ENCODE data around the gene SHKBP1. TPM values are rescaled to one million over a fixed set of nuclear protein-coding genes. Genes with fewer than 3 reads are reported as not detected.
"Not testable (repeated sequence)": the region's sequence is repeated elsewhere in the genome, so short reads cannot be mapped to it uniquely, and the experiment has no call there.

The SHKBP1 gene, protein sequence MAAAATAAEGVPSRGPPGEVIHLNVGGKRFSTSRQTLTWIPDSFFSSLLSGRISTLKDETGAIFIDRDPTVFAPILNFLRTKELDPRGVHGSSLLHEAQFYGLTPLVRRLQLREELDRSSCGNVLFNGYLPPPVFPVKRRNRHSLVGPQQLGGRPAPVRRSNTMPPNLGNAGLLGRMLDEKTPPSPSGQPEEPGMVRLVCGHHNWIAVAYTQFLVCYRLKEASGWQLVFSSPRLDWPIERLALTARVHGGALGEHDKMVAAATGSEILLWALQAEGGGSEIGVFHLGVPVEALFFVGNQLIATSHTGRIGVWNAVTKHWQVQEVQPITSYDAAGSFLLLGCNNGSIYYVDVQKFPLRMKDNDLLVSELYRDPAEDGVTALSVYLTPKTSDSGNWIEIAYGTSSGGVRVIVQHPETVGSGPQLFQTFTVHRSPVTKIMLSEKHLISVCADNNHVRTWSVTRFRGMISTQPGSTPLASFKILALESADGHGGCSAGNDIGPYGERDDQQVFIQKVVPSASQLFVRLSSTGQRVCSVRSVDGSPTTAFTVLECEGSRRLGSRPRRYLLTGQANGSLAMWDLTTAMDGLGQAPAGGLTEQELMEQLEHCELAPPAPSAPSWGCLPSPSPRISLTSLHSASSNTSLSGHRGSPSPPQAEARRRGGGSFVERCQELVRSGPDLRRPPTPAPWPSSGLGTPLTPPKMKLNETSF
- 100 to 1,000 TPM; 115 to 186 (median 156) TPM for polyA plus RNA-seq

DNA sequence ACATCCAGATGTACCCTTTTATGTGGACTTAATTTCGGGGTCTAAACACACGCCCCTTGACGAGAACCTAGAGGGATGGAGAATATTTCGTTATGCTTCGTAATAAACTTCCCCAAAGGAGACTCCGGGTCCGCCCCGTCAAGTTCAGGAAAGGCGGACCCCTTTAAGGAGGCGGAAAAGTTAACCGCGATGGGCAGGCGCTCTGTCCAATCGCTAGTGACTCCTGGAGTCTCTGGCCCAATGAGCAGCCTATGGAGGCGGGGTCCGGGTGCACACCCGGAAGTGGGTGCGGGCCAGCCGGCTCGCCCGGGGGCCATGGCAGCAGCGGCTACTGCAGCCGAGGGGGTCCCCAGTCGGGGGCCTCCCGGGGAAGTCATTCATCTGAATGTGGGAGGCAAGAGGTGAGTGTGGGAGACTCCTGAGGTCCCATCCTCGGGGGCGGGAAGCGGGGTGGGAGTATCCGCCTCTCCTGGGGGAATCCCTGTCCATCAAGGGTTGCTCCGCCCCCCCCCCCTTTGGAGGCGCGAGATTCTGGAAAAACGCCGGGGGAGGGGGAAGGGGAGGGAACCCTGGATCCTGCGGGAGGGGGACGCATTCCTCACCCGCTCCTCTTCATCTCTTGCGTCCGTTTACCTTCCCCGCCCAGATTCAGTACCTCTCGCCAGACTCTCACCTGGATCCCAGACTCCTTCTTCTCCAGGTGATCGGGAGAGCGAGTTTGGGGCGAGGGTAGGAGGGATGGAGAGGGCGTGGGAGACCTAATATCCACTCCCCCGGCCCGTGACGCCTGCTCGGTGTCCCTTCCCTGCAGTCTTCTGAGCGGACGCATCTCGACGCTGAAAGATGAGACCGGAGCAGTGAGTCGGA, at the start of gene SHKBP1:
TSS of gene SHKBP1 (plus strand) at position 289 of the 867 bp plus-strand sequence. CDS start at position 316, 27 bp downstream.
- DNase-seq, result peak; percentile 94 to 95 (median 94)
- Mint-ChIP-seq H3K9me3 (no peaks in the 10 kb centered on the region), H3K27me3 (ENCODE audit: low read depth in 3 of 3) (peaks cover 0 to 2% (median 2%) of the 10 kb centered on the region in 3 donors)

DNA sequence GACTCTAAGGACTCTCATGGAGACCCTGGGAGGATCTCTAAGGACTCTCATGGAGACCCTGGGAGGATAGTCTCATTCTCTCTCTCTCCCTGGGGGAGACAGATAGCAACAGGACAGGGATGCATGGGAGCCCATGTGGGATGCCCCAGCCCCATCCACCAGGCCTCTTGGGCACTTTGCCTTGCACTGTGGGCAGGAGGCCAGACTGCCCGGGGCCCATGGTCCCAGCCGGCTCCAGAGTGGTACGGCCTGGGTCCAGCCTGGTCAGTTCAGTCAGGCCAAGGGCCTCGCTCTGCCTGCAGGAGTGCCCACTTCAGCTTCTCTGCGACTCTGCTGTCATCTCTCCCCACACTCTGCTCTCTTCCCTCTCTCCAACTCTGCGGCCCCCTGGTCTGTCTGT, 48.6 kb upstream of the SHKBP1 start:
- H3K9me3 Mint-ChIP-seq, result no peaks in the 10 kb centered on the region
- H3K4me3 Mint-ChIP-seq, result no peak overlapping the region
- H3K36me3 Mint-ChIP-seq, result no peaks in the 10 kb centered on the region
- peaks cover 15 to 24% (median 20%) of the 10 kb centered on the region in 3 donors for H3K27me3 Mint-ChIP-seq (ENCODE audit: low read depth in 3 of 3)
- peak overlapping the region in 1 of 6 donors; percentile 32 for H3K27ac Mint-ChIP-seq
- peaks cover 17% of the 10 kb centered on the region in 2 donors for H3K4me1 Mint-ChIP-seq
- DNase-seq, result no peak

More for the DNA sequence above, at the start of gene SHKBP1:
- Mint-ChIP-seq H3K27ac (peak within 1 kb of the TSS; percentile 75 to 90 (median 84)), H3K4me3 (peak within 1 kb of the TSS; percentile 86 to 93 (median 88)), H3K4me1 (peaks cover 19 to 32% of the 10 kb centered on the region in 2 donors), H3K36me3 (peaks cover 8 to 17% (median 10%) of the 10 kb centered on the region in 3 donors)

DNA sequence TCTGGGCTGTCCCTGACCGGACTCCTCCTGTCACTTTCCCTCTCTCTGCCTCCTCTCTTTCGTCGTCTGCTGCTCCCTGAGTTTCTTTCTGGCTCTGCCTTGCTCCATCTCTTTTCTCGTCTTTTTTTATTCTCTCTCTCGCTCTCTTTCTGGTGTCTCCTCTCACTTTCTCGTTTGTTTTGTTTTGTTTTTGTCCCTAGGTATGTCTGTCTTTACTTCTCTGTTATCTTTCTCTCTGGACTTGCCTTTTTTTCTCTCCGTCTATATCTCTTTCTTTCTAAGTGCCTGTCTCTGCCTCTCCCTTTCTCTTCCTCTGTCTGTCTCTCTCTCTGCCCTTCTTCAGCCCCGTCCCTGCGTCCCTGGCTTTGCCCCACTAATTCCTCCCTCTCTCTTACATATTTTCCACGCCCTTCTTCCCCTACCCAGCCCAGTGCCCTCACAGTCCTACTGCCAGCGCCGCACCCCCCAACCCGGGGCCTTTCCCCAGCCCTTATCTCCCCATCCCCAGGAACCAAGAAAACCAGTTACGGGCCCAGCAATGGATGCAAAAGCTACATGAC, 48.1 kb upstream of the SHKBP1 start:
- H3K27ac Mint-ChIP-seq, result peak overlapping the region in 2 of 6 donors; percentile 25 to 32
- H3K9me3 Mint-ChIP-seq, result no peaks in the 10 kb centered on the region
- no peak for DNase-seq
- H3K4me3 Mint-ChIP-seq, result peak overlapping the region; percentile 3 to 81 (median 22)
- no peaks in the 10 kb centered on the region for H3K36me3 Mint-ChIP-seq
- peaks cover 17% of the 10 kb centered on the region in 2 donors for H3K4me1 Mint-ChIP-seq
- H3K27me3 Mint-ChIP-seq (ENCODE audit: low read depth in 3 of 3), result peaks cover 17 to 24% (median 20%) of the 10 kb centered on the region in 3 donors

DNA sequence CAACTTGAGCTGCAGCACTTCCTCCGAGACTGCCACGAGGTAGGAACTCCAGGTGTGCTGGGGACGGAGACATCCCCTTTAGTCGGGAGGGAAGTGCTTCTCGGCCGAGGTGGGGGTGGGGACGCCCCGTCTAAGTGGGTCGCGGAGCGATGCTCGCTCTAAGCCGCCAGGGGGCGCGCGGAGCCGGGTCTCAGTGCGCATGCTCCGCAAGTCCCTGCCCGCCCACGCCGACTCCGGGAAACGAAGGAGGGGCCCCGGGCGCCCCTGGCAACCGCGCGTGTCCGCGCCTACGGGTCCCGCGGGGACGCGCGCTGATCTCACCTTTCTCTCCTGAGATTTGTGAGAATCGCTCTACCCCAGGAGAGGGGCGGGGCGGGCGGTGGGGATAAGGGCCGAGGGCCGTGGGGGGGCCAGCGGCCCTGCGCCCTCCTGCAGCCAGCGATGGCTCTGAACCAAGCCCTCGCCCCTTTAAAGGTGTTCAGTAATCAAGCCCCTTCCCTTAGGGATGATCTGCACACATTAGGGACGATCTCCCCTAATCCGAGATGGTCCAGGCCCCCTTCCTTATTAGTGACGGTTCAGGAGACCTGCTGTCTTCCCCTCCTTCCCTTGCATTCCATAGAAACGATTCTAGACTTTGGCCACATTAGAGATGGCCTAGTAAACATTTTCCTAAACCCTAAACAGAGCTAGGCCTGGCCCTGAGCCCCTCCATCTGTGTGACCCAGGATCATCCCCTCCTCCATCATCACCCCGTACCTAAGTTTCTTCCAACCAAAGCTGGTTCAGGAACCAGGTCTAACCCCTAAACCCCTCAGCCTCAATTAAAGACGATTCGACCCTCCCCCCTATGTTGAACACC, 47.3 kb upstream of the SHKBP1 start:
- Mint-ChIP-seq H3K27ac (peak overlapping the region; percentile 29 to 82 (median 59)), H3K4me3 (peak overlapping the region; percentile 69 to 85 (median 80)), H3K27me3 (ENCODE audit: low read depth in 3 of 3) (peaks cover 19 to 24% (median 20%) of the 10 kb centered on the region in 3 donors), H3K36me3 (no peaks in the 10 kb centered on the region), H3K4me1 (peaks cover 17% of the 10 kb centered on the region in 2 donors), H3K9me3 (no peaks in the 10 kb centered on the region)
- peak; percentile 87 to 89 (median 87) for DNase-seq

DNA sequence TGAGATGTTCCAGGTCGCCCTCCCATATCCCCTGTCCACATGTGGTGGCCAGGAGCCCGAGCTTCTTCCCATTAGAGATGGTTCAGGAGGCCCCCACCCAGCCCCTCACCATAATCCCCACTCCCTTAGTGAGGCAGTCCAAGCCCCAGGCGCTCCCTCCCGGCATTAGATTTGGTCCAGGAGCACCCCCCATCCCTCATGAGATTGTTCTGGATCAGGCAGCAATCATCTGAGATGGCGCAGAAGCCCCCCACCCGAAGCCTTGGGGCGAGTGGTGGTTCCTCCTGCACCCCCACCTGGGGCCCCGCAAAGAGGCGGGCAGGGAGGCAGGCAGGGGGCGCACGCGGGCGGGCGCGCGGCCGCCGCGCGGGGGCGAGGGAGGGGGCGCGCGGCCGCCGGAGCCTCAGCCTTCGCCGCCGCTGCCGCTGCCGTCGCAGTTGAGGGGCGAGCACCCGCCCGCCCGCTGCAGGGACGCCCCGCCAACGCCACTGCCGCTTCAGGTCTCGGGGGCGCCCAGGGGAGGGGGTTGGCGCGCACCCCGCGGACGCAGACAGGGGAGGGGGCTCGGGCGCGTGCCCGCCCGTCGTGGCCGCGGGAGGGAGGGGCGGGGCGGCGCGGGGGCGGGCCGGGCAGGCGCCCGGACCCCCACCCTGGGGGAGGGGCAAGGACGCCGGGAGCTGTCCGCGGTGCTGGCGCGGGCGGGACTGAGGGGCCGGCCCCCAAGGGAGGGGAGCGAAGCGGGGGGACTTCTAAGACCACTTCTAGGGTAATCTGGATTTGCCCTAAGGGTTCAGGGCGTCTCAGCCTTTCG, 46.4 kb upstream of the SHKBP1 start:
- Mint-ChIP-seq H3K27me3 (ENCODE audit: low read depth in 3 of 3) (peaks cover 22 to 27% (median 22%) of the 10 kb centered on the region in 3 donors), H3K4me1 (peaks cover 17% of the 10 kb centered on the region in 2 donors), H3K4me3 (peak overlapping the region; percentile 69 to 85 (median 80)), H3K36me3 (no peaks in the 10 kb centered on the region), H3K9me3 (no peaks in the 10 kb centered on the region), H3K27ac (peak overlapping the region in 3 of 6 donors; percentile 49 to 82 (median 69))
- DNase-seq, result peak; percentile 18 to 25 (median 20)

DNA sequence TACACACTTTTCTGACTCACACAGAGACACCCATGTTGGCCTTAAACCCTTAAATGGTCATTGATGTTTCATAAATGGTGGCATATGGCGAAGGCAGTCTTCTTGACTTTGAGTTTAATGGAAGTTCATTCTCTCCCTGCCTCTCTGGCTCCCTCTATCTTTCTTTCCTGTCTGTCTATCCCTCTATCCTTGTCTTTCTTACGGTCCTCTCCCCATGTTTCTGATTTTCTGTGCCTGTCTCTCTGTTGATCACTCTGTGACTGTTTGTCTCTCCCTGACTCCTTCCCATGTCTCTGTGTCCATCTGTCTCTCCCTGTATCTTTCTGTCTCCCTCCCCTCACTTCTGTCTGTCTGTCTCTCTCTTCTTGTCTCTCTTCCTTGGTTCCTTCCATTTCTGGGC, 43.2 kb upstream of the SHKBP1 start:
- Mint-ChIP-seq H3K9me3 (no peaks in the 10 kb centered on the region), H3K36me3 (no peaks in the 10 kb centered on the region), H3K4me3 (no peak overlapping the region), H3K27ac (no peak overlapping the region), H3K27me3 (ENCODE audit: low read depth in 3 of 3) (peaks cover 24 to 29% (median 26%) of the 10 kb centered on the region in 3 donors), H3K4me1 (peaks cover 17% of the 10 kb centered on the region in 2 donors)
- DNase-seq, result no peak

DNA sequence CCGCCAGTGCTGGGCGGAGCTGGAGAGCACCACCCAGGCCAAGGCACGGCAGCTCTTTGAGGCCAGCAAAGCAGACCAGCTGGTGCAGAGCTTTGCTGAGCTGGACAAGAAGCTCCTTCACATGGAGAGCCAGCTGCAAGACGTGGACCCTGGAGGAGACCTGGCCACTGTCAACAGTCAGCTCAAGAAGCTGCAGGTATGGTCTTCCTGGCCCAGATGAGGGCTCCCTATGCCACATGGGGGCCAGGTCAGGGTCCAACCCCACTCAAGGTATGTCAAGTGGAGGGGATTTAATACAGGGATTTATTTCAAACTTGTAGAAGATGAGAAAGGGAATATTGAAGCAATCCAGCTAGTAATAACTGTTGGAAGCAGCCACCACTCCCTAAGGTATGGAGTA, 42.5 kb upstream of the SHKBP1 start:
- no peaks in the 10 kb centered on the region for H3K36me3 Mint-ChIP-seq

DNA sequence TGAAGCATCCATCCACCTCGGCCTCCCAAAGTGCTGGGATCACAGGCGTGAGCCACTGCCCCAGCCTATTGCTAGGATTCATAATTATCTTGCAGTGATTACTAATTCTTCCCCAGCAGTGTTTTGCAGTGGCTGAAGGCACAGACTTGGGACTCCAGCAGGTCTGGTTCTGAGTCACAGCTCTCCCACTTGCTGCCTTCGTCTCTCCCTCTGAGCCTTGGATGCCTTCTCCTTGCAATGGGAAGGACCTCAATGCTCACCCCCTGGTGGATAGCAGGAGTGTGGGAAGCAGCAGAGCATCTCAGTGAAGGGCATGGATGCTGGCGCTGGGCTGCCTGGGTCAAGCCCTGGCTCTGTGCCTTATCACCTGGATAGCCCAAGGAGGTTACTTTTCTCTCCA, 37.6 kb upstream of the SHKBP1 start:
- DNase-seq, result no peak
- Mint-ChIP-seq H3K4me3 (no peak overlapping the region), H3K9me3 (no peaks in the 10 kb centered on the region), H3K27me3 (ENCODE audit: low read depth in 3 of 3) (peaks cover 8 to 9% (median 9%) of the 10 kb centered on the region in 3 donors), H3K36me3 (no peaks in the 10 kb centered on the region), H3K4me1 (no peaks in the 10 kb centered on the region), H3K27ac (no peak overlapping the region)

More for the DNA sequence above, 42.5 kb upstream of the SHKBP1 start:
- no peak overlapping the region for H3K27ac Mint-ChIP-seq
- H3K4me1 Mint-ChIP-seq, result peaks cover 15 to 17% of the 10 kb centered on the region in 2 donors
- no peak overlapping the region for H3K4me3 Mint-ChIP-seq
- no peaks in the 10 kb centered on the region for H3K9me3 Mint-ChIP-seq
- no peak for DNase-seq
- peaks cover 23 to 29% (median 24%) of the 10 kb centered on the region in 3 donors for H3K27me3 Mint-ChIP-seq (ENCODE audit: low read depth in 3 of 3)

DNA sequence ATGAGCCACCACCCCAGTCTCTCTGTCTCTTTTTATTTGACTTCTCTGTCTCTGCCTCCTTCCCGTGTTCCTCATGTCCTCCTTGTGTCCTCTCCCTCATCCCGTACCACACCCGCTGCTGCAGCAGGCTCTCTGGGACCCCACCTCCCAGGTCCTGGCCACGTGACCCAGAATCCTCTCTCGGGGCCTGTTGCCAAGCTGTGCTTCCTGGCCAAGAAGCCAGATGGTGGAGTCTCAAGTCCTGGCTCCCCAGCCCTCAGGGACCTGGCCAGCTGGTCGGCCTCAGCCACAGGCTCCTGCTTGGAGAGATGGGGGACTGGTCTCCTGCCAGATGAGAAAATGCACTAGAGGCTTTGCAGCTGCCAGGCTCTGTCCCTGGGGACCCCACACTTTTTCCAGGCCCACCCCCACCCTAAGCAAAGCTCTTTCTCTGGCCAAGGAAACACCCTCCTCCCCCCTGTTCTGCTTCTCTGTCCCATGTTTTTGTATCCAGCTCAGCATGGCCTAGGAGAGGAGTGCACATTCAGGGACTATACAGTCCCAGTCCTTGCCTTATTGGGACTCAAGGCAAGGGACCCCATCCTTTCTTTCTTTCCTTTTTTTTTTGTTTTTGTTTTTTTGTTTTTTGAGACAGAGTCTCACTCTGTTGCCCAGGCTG, 34.3 kb upstream of the SHKBP1 start:
- H3K4me3 Mint-ChIP-seq, result no peak overlapping the region
- no peak for DNase-seq
- H3K36me3 Mint-ChIP-seq, result no peaks in the 10 kb centered on the region
- no peaks in the 10 kb centered on the region for H3K4me1 Mint-ChIP-seq
- H3K9me3 Mint-ChIP-seq, result peaks cover 0 to 2% (median 0%) of the 10 kb centered on the region in 6 donors
- H3K27ac Mint-ChIP-seq, result no peak overlapping the region
- peaks cover 1 to 4% (median 1%) of the 10 kb centered on the region in 3 donors for H3K27me3 Mint-ChIP-seq (ENCODE audit: low read depth in 3 of 3)

DNA sequence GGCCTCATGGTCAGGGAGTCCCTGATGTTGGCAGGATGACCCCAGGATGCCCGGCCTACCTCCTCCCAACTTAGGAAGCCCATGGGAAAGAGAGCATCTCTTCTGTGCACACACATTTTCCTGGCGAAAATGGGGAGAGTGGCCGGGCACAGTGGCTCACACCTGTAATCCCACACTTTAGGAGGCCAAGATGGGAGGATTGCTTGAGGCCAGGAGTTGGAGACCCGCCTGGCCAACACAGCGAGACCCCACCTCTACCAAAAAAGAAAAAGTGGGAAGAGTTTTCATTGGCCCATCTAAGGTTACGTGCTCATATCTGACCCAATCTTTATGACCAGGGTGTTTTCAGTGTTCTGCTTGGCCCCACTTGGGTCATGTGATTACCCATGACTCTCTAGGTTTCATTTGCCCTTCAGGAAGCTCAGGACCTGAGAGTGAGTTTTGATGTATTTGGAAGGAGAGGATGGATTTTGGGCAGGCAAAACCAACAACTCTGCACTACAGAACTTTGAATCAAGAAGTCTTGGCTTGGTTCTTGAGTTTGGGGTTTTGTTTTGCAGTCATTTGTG, 33.6 kb upstream of the SHKBP1 start:
- no peak for DNase-seq
- Mint-ChIP-seq H3K36me3 (no peaks in the 10 kb centered on the region), H3K4me3 (no peak overlapping the region), H3K4me1 (no peaks in the 10 kb centered on the region), H3K27me3 (ENCODE audit: low read depth in 3 of 3) (peaks cover 1 to 4% (median 2%) of the 10 kb centered on the region in 3 donors), H3K27ac (no peak overlapping the region), H3K9me3 (peaks cover 0 to 2% (median 0%) of the 10 kb centered on the region in 6 donors)

DNA sequence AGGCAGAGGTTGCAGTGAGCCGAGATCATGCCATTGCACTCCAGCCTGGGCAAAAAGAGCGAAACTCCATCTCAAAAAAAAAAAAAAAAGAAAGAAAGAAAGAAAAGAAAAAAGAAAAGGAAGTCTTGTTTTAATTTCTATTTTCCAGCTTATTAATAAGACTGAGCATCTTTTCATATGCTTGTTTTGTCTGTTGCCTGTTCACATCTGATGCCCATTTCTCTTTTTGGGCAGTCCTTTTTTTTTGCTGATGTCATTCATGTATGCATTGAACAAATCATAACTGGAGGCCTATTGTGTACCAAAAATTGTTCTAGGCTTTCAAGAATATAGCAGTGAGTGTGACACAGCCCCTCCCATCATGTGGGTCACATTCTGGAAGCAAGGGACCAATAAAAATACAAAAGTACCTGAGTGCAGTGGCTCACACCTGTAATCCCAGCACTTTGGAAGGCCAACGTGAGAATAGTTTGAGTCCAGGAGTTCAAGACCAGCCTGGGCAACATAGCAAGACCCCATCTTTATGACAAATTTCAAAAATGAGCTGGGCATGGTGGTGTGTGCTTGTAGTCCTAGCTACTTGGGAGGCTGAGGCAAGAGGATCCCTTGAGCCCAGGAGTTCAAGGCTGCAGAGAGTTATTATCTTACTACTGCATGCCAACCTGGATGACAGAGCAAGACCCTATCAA, 30.4 kb upstream of the SHKBP1 start:
- not testable (repeated sequence) for H3K9me3 Mint-ChIP-seq; H3K27me3 Mint-ChIP-seq (ENCODE audit: low read depth in 3 of 3); H3K4me3 Mint-ChIP-seq; H3K4me1 Mint-ChIP-seq; H3K36me3 Mint-ChIP-seq; H3K27ac Mint-ChIP-seq; DNase-seq
